ENCODE measurements around the gene GINM1. TPM values are rescaled to one million over a fixed set of nuclear protein-coding genes. Genes with fewer than 3 reads are reported as not detected.

The GINM1 gene
- total and polyA plus RNA-seq, 2 of the 4 experiments (the other 2 are of a cell fraction): 23.6 to 24.9 TPM

GRCh38 chr6:149559389-149559788 is 6.8 kb upstream of the GINM1 start:
- DNase-seq: no peak
- Histone ChIP-seq H4K5ac (ENCODE audit: low read depth, low read length) (no peak overlapping the region), H2AK9ac (replicated peaks; ENCODE audit: low read depth, low read length, poor library complexity) (no peak overlapping the region), H3K9ac (ENCODE audit: low read depth, low read length) (no peak overlapping the region), H3K23ac (ENCODE audit: low read depth, low read length) (no peak overlapping the region), H3K4ac (ENCODE audit: low read depth, low read length) (no peak overlapping the region), H3K56ac (ENCODE audit: extremely low read depth, insufficient read depth, low read length) (no peak overlapping the region), H3K27ac (ENCODE audit: insufficient read depth, low read length) (no peak overlapping the region), H3K4me1 (ENCODE audit: control insufficient read depth, insufficient read depth, low read length) (peaks cover 3% of the 10 kb centered on the region), H3K4me3 (ENCODE audit: insufficient read depth, low read depth, low read length) (no peak overlapping the region), H2BK20ac (ENCODE audit: low read depth, low read length) (no peak overlapping the region), H2AK5ac (ENCODE audit: low read depth, low read length) (no peak overlapping the region), H2BK15ac (ENCODE audit: low read depth, low read length) (no peak overlapping the region), H3K27me3 (ENCODE audit: control insufficient read depth, insufficient read depth, low read length) (peaks cover 6% of the 10 kb centered on the region), H3K18ac (ENCODE audit: low read depth, low read length) (no peak overlapping the region), H4K8ac (ENCODE audit: low read depth in 2 of 2, low read length in 2 of 2) (no peak overlapping the region), H3K4me2 (ENCODE audit: low read depth, low read length) (no peak overlapping the region), H2BK5ac (ENCODE audit: low read depth, low read length, poor library complexity, severe bottlenecking) (no peak overlapping the region), H4K91ac (ENCODE audit: insufficient read depth, low read depth, low read length) (no peak overlapping the region), H2AFZ (replicated peaks; ENCODE audit: low read length, poor library complexity) (no peak overlapping the region), H3K9me3 (ENCODE audit: control insufficient read depth, insufficient read depth, low read length) (no peaks in the 10 kb centered on the region), H2BK120ac (ENCODE audit: low read depth, low read length) (no peak overlapping the region), H3K14ac (replicated peaks; ENCODE audit: low read depth, low read length) (no peak overlapping the region), H3K79me1 (ENCODE audit: low read depth in 1 of 2, low read length in 2 of 2) (peaks cover 0 to 3% of the 10 kb centered on the region in 2 experiments; a peak in 1 of 4 replicates), H3K9me1 (ENCODE audit: insufficient read depth, low read length) (peaks cover 3% of the 10 kb centered on the region), H3K36me3 (ENCODE audit: control insufficient read depth, insufficient read depth, low read length) (no peaks in the 10 kb centered on the region), H4K20me1 (ENCODE audit: insufficient read depth, low read length) (no peaks in the 10 kb centered on the region)
- TF ChIP-seq BHLHE40 (IDR thresholded peaks at IDR 0.05; ENCODE audit: low read depth, low read length) (no peak), MAZ (IDR thresholded peaks at IDR 0.05; ENCODE audit: borderline replicate concordance, low read depth, low read length) (no peak), RCOR1 (IDR thresholded peaks at IDR 0.05; ENCODE audit: insufficient replicate concordance, low read length) (no peak), RFX5 (IDR thresholded peaks at IDR 0.05; ENCODE audit: low read depth, low read length) (no peak), CHD1 (IDR thresholded peaks at IDR 0.05; ENCODE audit: low read depth, low read length) (no peak), MAFK (IDR thresholded peaks at IDR 0.05; ENCODE audit: low read depth, low read length) (no peak), POLR2A (IDR thresholded peaks at IDR 0.05; ENCODE audit: low read depth, low read length) (no peak)
- TF ChIP-seq, protein P1, sequence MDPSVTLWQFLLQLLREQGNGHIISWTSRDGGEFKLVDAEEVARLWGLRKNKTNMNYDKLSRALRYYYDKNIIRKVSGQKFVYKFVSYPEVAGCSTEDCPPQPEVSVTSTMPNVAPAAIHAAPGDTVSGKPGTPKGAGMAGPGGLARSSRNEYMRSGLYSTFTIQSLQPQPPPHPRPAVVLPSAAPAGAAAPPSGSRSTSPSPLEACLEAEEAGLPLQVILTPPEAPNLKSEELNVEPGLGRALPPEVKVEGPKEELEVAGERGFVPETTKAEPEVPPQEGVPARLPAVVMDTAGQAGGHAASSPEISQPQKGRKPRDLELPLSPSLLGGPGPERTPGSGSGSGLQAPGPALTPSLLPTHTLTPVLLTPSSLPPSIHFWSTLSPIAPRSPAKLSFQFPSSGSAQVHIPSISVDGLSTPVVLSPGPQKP (IDR thresholded peaks at IDR 0.05; ENCODE audit: borderline replicate concordance, low read depth, low read length): no peak
- ChIA-PET POLR2A (ENCODE audit: unreplicated experiment) (no interaction called here), CTCF (interaction anchor here (0.6 kb wide), 1 partner anchor 448 kb away, joined by 4 read pairs; no protein-coding TSS in a partner anchor)
- dilution Hi-C loops (cut with HindIII; ENCODE audit: low sequenced_read_pairs, unreplicated experiment) (no loop called here), intact Hi-C loops (cut with micrococcal nuclease) (no loop called here), in situ Hi-C loops (cut with MboI; ENCODE audit: low sequenced_read_pairs) (no loop called here)
- WGBS, 2 experiments (ENCODE audit: extremely low coverage in 2 of 2, insufficient read length in 1 of 2): no CpG with 5 or more reads among the region's 2 CpGs
- BruUV-seq (replicated peaks): no TSS peak
- ATAC-seq (ENCODE audit: low read depth): no peak
